A549 (cell line): ENCODE measurements around the gene ZNF134. TPM values are rescaled to one million over a fixed set of nuclear protein-coding genes. Genes with fewer than 3 reads are reported as not detected.

Experiments used
- ATAC-seq, 2 experiments: fragments of 200-7000 bp in 1 of 2; fragments of >200 bp in 1 of 2; cut with Nextera tagmentation in 1 of 2; cut with Tn5 transposase in 1 of 2; 3 replicates each; pipeline versions ENCODE4 v1.8.0 to v1.9.1; 2018 to 2020; ENCODE audit warnings: mild to moderate bottlenecking in 1 of 2, moderate library complexity in 1 of 2
- CTCF ChIA-PET: fragments of 300-600 bp; sonication (Branson Sonifier 250); formaldehyde crosslinking; extraction: SDS; loops from one replicate; lab custom pipeline; 2021; ENCODE audit warnings: antibody characterized with exemption, inconsistent platforms; lab: Yijun Ruan, JAX
- POLR2A ChIA-PET: fragments of 350-600 bp; formaldehyde crosslinking; extraction: SDS; loops from one replicate; lab custom pipeline; 2021; ENCODE audit warnings: antibody characterized with exemption, inconsistent platforms; lab: Yijun Ruan, JAX
- DNase-seq, 2 experiments: peaks; one replicate each; pipeline versions ENCODE4 v3.0.0 to v3.0.0-alpha.2; 2011 to 2016; ENCODE audit warnings: low read depth in 1 of 2, low spot score in 1 of 2
- FAIRE-seq: peaks from 2 replicates; lab custom pipeline; 2011; peaks lifted over from hg19 to GRCh38; lab: Jason Lieb, UNC
- H3K27ac ChIP-seq, 2 experiments: fragments of >200 bp; sonication (Bioruptor Twin); formaldehyde crosslinking; 3 replicates each; pipeline ENCODE4 v1.5.1; 2016 to 2017
- H3K4me1 ChIP-seq: fragments of >200 bp; sonication (Bioruptor Twin); formaldehyde crosslinking; 3 replicates; pipeline ENCODE4 v1.6.1; 2016
- H3K4me2 ChIP-seq: fragments of >200 bp; sonication (Bioruptor Twin); formaldehyde crosslinking; 3 replicates; pipeline ENCODE4 v1.6.1; 2016
- H3K4me3 ChIP-seq: fragments of >200 bp; sonication (Bioruptor Twin); formaldehyde crosslinking; 3 replicates; pipeline ENCODE4 v1.5.1; 2016
- H3K9me3 ChIP-seq: fragments of >200 bp; sonication (Bioruptor Twin); formaldehyde crosslinking; 3 replicates; pipeline ENCODE4 v1.6.1; 2016
- BHLHE40 ChIP-seq: IDR thresholded peaks from 2 replicates; pipeline ENCODE4 v1.6.1; 2012; ENCODE audit warnings: low read depth, low read length, inconsistent platforms
- CBX8 ChIP-seq: fragments of 200-600 bp; sonication (generic); IDR thresholded peaks from 2 replicates; pipeline ENCODE4 v1.6.1; 2016
- EHF ChIP-seq: fragments of 250-450 bp; sonication (Bioruptor Pico); IDR thresholded peaks from 2 replicates; pipeline ENCODE4 v1.5.0; 2020; ENCODE audit warnings: mild to moderate bottlenecking
- ELK1 ChIP-seq: fragments of 150-350 bp; IDR thresholded peaks from 2 replicates; pipeline ENCODE4 v1.6.1; 2014; ENCODE audit warnings: low read depth, mild to moderate bottlenecking, low read length
- EP300 ChIP-seq, 2 experiments: fragments of >200 bp; sonication (Bioruptor Twin); formaldehyde crosslinking; IDR thresholded peaks; 2 replicates in 1 of 2; 3 replicates in 1 of 2; pipeline ENCODE4 v1.6.1; 2016 to 2017
- FOXS1 ChIP-seq: fragments of 250-450 bp; sonication (Bioruptor Pico); IDR thresholded peaks from 2 replicates; pipeline ENCODE4 v1.5.0; 2020; ENCODE audit warnings: mild to moderate bottlenecking, moderate library complexity
- GATA3 ChIP-seq: IDR thresholded peaks from 2 replicates; pipeline ENCODE4 v1.6.1; 2012; ENCODE audit warnings: borderline replicate concordance
- HOXB13 ChIP-seq: fragments of 250-450 bp; sonication (Bioruptor Pico); IDR thresholded peaks from 2 replicates; pipeline ENCODE4 v1.5.0; 2020; ENCODE audit warnings: low read depth, mild to moderate bottlenecking, moderate library complexity
- HOXB5 ChIP-seq: fragments of 250-450 bp; sonication (Bioruptor Pico); IDR thresholded peaks from 2 replicates; pipeline ENCODE4 v1.5.0; 2020; ENCODE audit warnings: mild to moderate bottlenecking, moderate library complexity
- JUN ChIP-seq, 2 experiments: fragments of >200 bp; sonication (Bioruptor Twin); formaldehyde crosslinking; IDR thresholded peaks; 2 replicates in 1 of 2; 3 replicates in 1 of 2; pipeline ENCODE4 v1.6.1; 2016 to 2017
- KDM5A ChIP-seq: fragments of 200-600 bp; sonication (generic); IDR thresholded peaks from 2 replicates; pipeline ENCODE4 v1.6.1; 2016; ENCODE audit warnings: antibody characterized with exemption, mild to moderate bottlenecking
- MAZ ChIP-seq: fragments of 150-350 bp; IDR thresholded peaks from 2 replicates; pipeline ENCODE4 v1.6.1; 2014; ENCODE audit warnings: antibody characterized with exemption, low read depth, low read length, borderline replicate concordance
- MYC ChIP-seq: IDR thresholded peaks from 2 replicates; pipeline ENCODE4 v1.6.1; 2012; ENCODE audit warnings: mild to moderate bottlenecking, inconsistent platforms, low read length, improper control_type of control experiment, borderline replicate concordance
- NR3C1 ChIP-seq: fragments of >200 bp; sonication (Bioruptor Twin); formaldehyde crosslinking; IDR thresholded peaks from 3 replicates; pipeline ENCODE4 v1.6.1; 2017
- PHF8 ChIP-seq: fragments of 200-600 bp; sonication (generic); IDR thresholded peaks from 2 replicates; pipeline ENCODE4 v1.6.1; 2016; ENCODE audit warnings: low read depth, mild to moderate bottlenecking, antibody characterized with exemption, moderate library complexity, borderline replicate concordance
- RAD21 ChIP-seq, 2 experiments: fragments of >200 bp in 1 of 2; sonication (Bioruptor Twin) in 1 of 2; formaldehyde crosslinking in 1 of 2; IDR thresholded peaks in 1 of 2; conservative IDR thresholded peaks in 1 of 2; 2 replicates in 1 of 2; 3 replicates in 1 of 2; pipeline ENCODE4 v1.6.1; 2012 to 2018; ENCODE audit warnings: inconsistent platforms in 1 of 2
- RCOR1 ChIP-seq: fragments of 150-350 bp; IDR thresholded peaks from 2 replicates; pipeline ENCODE4 v1.6.1; 2014; ENCODE audit warnings: antibody characterized with exemption, low read length, low read depth
- RFX5 ChIP-seq: fragments of 450-650 bp; IDR thresholded peaks from 2 replicates; pipeline ENCODE4 v1.7.1; 2014; ENCODE audit warnings: antibody characterized with exemption, mild to moderate bottlenecking, moderate library complexity
- SREBF2 ChIP-seq: fragments of 450-650 bp; IDR thresholded peaks from 2 replicates; pipeline ENCODE4 v1.6.1; 2014; ENCODE audit warnings: mild to moderate bottlenecking, moderate library complexity
- TP53 ChIP-seq: fragments of 250-450 bp; sonication (Bioruptor Pico); IDR thresholded peaks from 2 replicates; pipeline ENCODE4 v1.5.0; 2021; ENCODE audit warnings: mild to moderate bottlenecking, moderate library complexity
- ZC3H11A ChIP-seq: fragments of 450-650 bp; IDR thresholded peaks from 2 replicates; pipeline ENCODE4 v1.6.1; 2014; ENCODE audit warnings: antibody characterized with exemption, mild to moderate bottlenecking
- ZFP36 ChIP-seq: fragments of 450-650 bp; IDR thresholded peaks from 2 replicates; pipeline ENCODE4 v1.6.1; 2014; ENCODE audit warnings: borderline replicate concordance; ENCODE audit not compliant: partially characterized antibody
- ZNF302 ChIP-seq: fragments of 250-450 bp; sonication (Bioruptor Pico); IDR thresholded peaks from 2 replicates; pipeline ENCODE4 v1.9.0; 2021; ENCODE audit warnings: inconsistent platforms, mild to moderate bottlenecking, moderate library complexity
- ZSCAN20 ChIP-seq: fragments of 250-450 bp; sonication (Bioruptor Pico); IDR thresholded peaks from 2 replicates; pipeline ENCODE4 v1.8.0; 2022; ENCODE audit warnings: mild to moderate bottlenecking, moderate library complexity
- WGBS: methylation state at CpG from one replicate; pipeline ENCODE4 v1.1.6; 2017; ENCODE audit errors: missing lambda C conversion rate; 5-methylcytosine and 5-hydroxymethylcytosine counted together
- polyA plus RNA-seq, 4 experiments: library from polyadenylated mRNA; depleted of rRNA in 3 of 4; stranded (reverse); fragments of >200 nt; fragmentation: RNase III in 1 of 4; extraction: RNeasy Plus Mini Kit Qiagen cat#74134 plus additional on column Dnase treatment in 1 of 4; gene quantifications; 2 replicates in 3 of 4; 3 replicates in 1 of 4; pipeline ENCODE4 v1.2.3, GENCODE V29; 2011 to 2017
- TF ChIP-seq, protein P1 (sequence below): fragments of 200-600 bp; sonication (generic); IDR thresholded peaks from 2 replicates; pipeline ENCODE4 v1.6.1; 2016; ENCODE audit warnings: antibody characterized with exemption, mild to moderate bottlenecking, moderate library complexity
- TF ChIP-seq, protein P2 (sequence below): fragments of >200 bp; sonication (Bioruptor Twin); formaldehyde crosslinking; IDR thresholded peaks from 2 replicates; pipeline ENCODE4 v1.6.1; 2016
- TF ChIP-seq, protein P3 (sequence below): fragments of 250-450 bp; sonication (Bioruptor Pico); IDR thresholded peaks from 2 replicates; pipeline ENCODE4 v1.5.0; 2021; ENCODE audit warnings: mild to moderate bottlenecking, moderate library complexity, borderline replicate concordance

ZNF134 gene
- polyA plus RNA-seq, 2 of the 4 experiments (the other 2 are of a cell fraction), result 9.1 to 9.2 TPM

DNA sequence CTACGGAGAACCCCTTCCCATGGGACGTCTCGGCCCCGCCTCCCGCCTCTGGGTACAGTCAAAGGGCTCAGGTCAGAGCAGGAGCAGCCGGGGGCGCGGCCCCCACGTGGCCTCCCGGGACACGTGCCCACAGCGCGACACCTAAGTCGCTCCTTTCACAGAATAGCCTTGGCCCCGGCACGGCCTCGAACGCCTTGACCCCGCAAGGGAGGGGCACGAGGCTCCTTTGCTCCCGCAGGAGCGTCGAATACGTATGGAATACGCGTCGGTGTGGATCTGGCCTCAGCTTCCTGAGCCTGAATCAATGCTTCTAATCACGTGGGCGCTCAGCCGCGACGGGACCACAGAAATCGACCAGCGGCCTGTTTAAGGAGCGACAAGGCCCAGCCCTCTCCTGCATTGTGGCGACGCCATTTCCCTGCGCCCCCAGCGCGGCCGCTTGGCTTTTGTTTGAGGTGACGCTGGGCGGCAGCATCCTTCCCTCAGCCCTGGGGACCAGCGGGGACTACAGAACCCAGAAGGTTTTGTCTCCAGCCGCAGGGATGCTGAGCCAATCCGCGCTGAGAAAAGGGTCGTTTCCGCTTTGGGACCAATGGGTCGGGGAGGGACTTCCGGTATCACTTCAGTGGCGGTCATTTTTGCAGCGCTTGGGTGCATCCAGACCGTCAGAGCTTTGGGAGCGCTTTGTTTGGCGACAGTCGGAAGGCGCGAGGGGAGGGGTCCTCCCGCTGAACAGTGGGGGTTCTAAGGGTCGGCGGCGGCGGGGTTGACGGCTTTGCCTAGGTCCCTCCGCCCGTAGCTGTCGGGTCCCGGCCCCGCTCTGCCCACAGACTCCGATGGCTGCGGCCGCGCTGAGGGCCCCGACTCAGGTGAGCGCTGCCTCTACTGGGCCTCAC lies 30.3 kb upstream of the ZNF134 start, which contains the start of gene ZIK1:
Gene ZIK1 (plus strand): TSS at position 625 of the 896 bp plus-strand sequence. CDS start 212 bp downstream, at position 837.
- ATAC-seq (no peak), FAIRE-seq (no peak), DNase-seq (no peak)
- 67% methylated on average over 66 of the region's 76 CpGs for WGBS
- H3K27ac ChIP-seq, result no peak within 1 kb of the TSS
- ChIA-PET POLR2A (interaction anchor here (0.5 kb wide), 1 partner anchor 1949 kb away, joined by 4 read pairs; no protein-coding TSS in a partner anchor), CTCF (no interaction called here)
- H3K4me1 ChIP-seq, result no peaks in the 10 kb centered on the region
- H3K4me3 ChIP-seq, result no peak within 1 kb of the TSS
- TF ChIP-seq, protein P1, sequence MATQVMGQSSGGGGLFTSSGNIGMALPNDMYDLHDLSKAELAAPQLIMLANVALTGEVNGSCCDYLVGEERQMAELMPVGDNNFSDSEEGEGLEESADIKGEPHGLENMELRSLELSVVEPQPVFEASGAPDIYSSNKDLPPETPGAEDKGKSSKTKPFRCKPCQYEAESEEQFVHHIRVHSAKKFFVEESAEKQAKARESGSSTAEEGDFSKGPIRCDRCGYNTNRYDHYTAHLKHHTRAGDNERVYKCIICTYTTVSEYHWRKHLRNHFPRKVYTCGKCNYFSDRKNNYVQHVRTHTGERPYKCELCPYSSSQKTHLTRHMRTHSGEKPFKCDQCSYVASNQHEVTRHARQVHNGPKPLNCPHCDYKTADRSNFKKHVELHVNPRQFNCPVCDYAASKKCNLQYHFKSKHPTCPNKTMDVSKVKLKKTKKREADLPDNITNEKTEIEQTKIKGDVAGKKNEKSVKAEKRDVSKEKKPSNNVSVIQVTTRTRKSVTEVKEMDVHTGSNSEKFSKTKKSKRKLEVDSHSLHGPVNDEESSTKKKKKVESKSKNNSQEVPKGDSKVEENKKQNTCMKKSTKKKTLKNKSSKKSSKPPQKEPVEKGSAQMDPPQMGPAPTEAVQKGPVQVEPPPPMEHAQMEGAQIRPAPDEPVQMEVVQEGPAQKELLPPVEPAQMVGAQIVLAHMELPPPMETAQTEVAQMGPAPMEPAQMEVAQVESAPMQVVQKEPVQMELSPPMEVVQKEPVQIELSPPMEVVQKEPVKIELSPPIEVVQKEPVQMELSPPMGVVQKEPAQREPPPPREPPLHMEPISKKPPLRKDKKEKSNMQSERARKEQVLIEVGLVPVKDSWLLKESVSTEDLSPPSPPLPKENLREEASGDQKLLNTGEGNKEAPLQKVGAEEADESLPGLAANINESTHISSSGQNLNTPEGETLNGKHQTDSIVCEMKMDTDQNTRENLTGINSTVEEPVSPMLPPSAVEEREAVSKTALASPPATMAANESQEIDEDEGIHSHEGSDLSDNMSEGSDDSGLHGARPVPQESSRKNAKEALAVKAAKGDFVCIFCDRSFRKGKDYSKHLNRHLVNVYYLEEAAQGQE, result no peak
- TF ChIP-seq BHLHE40 (no peak), ZSCAN20 (CRISPR knock-in tag) (no peak), TP53 (CRISPR knock-in tag) (no peak), RFX5 (no peak), HOXB5 (CRISPR knock-in tag) (no peak), RCOR1 (no peak), PHF8 (no peak), FOXS1 (CRISPR knock-in tag) (no peak), GATA3 (no peak), NR3C1 (no peak)
- H3K4me2 ChIP-seq, result no peak within 1 kb of the TSS
- H3K9me3 ChIP-seq, result peaks cover 92% of the 10 kb centered on the region

DNA sequence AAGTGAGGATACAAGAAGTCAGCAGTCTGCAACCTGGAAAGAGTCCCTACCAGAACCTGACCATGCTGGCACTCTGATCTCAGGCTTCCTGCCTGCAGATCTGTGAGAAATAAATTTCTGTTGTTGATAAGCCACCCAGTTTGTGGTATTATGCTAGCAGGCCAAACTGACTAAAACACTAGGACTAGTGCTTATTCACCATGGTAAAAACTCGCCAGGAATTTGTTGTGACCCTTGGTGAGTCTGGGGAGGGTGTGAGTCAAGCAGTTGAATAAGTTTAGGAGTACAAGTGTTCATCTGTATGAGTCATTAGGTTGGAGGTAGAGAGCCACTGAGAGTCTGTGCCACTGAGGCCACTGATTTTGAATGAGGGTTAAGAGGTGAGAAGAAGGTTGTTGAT lies 26.5 kb upstream of the ZNF134 start:
- POLR2A ChIA-PET, result no interaction called here
- no peak for TF ChIP-seq MAZ
- TF ChIP-seq ZSCAN20 (CRISPR knock-in tag), result no peak
- TF ChIP-seq ZFP36, result no peak
- TF ChIP-seq EHF (CRISPR knock-in tag), result no peak
- no peak for TF ChIP-seq EP300 (IDR thresholded peaks at IDR 0.05)
- TF ChIP-seq HOXB13 (CRISPR knock-in tag), result no peak
- TF ChIP-seq KDM5A, result no peak
- no peak for TF ChIP-seq RAD21 (conservative IDR thresholded peaks at IDR 0.05 in 1 of 2, IDR thresholded peaks at IDR 0.05 in 1 of 2)
- TF ChIP-seq JUN (IDR thresholded peaks at IDR 0.05), result no peak
- TF ChIP-seq ZC3H11A, result no peak
- TF ChIP-seq MYC, result no peak
- TF ChIP-seq CBX8, result no peak
- no peak for TF ChIP-seq SREBF2
- TF ChIP-seq, protein P2, sequence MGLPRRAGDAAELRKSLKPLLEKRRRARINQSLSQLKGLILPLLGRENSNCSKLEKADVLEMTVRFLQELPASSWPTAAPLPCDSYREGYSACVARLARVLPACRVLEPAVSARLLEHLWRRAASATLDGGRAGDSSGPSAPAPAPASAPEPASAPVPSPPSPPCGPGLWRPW, result no peak
- TF ChIP-seq, protein P3, sequence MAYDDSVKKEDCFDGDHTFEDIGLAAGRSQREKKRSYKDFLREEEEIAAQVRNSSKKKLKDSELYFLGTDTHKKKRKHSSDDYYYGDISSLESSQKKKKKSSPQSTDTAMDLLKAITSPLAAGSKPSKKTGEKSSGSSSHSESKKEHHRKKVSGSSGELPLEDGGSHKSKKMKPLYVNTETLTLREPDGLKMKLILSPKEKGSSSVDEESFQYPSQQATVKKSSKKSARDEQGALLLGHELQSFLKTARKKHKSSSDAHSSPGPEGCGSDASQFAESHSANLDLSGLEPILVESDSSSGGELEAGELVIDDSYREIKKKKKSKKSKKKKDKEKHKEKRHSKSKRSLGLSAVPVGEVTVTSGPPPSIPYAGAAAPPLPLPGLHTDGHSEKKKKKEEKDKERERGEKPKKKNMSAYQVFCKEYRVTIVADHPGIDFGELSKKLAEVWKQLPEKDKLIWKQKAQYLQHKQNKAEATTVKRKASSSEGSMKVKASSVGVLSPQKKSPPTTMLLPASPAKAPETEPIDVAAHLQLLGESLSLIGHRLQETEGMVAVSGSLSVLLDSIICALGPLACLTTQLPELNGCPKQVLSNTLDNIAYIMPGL (CRISPR knock-in tag), result no peak
- no peak for TF ChIP-seq ZNF302
- TF ChIP-seq ELK1, result no peak
- CTCF ChIA-PET, result no interaction called here
- 0% methylated on average over 1 of the region's 1 CpG for WGBS
- Histone ChIP-seq H3K4me1 (no peaks in the 10 kb centered on the region), H3K4me3 (no peak overlapping the region), H3K27ac (no peak overlapping the region), H3K9me3 (peaks cover 92% of the 10 kb centered on the region), H3K4me2 (no peak overlapping the region)
- no peak for ATAC-seq
- FAIRE-seq, result no peak
- no peak for DNase-seq
